HG03558 (cell line): ENCODE measurements around the gene PPP1R10.

Experiments
- ATAC-seq: cut with Tn5 transposase; IDR thresholded peaks from one replicate; pipeline ENCODE4 v1.9.1; 2021; ENCODE audit warnings: moderate number of reproducible peaks; ENCODE audit not compliant: unreplicated experiment; ENCODE audit errors: extremely low read depth

Gene PPP1R10

GRCh38 chr6:30625511-30625910, 8.5 kb upstream of the PPP1R10 start:
- no peak for ATAC-seq

DNA sequence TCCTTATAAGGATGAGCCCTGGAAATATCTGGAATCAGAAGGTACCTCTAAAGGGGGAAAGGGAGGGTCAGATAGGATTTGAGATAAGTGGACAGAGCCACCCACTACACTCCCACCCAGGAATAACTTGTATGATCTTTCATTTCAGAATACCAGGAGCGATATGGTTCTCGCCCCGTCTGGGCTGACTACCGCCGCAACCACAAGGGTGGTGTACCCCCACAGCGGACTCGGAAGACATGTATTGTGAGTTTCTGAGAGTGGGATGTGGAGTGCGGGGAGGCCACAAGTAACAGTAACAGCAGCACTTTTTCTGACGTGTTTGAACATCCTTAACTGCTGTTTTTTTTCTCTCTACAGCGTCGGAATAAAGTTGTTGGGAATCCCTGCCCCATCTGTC, 2.5 kb upstream of the PPP1R10 start:
- ATAC-seq, result no peak

DNA sequence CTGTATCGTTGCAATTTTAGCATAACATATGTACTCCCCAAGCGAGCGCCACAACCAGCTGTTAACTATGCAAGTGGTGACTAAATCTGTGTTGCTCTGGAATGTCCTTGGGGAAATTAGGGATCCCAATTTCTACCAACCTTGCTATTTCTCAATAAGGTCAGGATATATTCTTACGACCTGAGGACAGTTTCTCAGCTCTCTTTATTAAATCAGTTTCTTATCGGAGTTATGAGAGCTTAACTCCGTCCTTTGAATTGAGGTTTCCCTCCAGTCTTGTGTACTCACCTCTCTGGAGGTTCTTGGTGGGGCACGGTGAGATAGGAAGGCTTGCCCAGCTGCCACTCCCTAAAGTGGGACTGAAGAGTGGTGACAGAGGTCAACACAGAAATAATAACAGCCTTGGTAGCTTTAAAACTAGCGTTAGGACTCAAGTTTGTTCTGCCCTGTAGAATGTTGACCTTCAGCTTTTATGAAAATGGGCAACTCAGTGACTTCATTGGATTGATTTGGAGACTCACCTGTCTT, 1.3 kb upstream of the PPP1R10 start:
- no peak for ATAC-seq

- peak; percentile 54 for ATAC-seq
Measured at GRCh38 chr6:30617565-30618269, 674 bp upstream of the PPP1R10 start, which contains the start of gene MRPS18B. Gene MRPS18B, plus strand, starts transcription at chr6:30617840. Its CDS starts 26 bp downstream, at chr6:30617866.

DNA sequence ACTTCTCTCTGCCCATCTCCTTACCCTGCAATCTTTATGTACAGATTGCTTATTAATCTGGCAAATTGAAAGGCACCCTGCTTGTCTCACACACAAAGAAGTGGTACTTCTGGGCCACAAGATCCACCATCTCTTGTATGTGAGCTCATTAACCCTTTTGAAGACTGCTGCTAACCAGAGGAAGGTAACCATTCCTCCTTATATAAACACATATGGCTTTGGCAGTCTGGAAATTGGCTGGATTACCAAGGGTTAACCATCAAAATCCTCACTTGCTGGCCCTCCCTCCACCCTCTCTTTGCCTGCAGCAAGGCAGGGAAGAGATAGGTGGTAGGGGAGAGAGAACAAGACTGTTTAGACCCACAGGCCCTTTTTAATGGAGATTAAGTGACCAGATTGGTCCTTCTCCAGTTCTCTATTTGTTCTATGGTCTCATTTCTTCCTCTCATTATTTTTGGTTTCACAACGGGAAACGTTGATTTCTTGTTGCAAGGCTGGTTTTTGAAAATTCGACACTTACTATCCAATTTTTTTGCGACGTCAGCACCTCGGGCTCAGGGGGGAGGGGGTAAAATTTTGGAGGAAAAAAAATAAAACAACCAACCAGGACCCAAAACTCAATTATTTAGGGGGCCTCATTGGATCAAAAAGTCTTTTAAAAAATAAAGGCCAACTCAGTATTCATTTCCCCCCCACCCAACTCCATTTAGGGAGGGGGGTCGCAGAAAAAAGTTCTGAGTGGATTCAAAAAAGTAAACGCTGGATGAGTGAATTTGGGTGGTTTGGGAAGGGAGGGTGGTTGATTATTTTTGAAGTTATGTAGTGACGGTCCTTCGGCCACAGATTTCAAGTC, 859 bp downstream of the PPP1R10 start:
- ATAC-seq, result no peak

- no peak for ATAC-seq
Measured at GRCh38 chr6:30615219-30615957, 1.7 kb downstream of the PPP1R10 start.

DNA sequence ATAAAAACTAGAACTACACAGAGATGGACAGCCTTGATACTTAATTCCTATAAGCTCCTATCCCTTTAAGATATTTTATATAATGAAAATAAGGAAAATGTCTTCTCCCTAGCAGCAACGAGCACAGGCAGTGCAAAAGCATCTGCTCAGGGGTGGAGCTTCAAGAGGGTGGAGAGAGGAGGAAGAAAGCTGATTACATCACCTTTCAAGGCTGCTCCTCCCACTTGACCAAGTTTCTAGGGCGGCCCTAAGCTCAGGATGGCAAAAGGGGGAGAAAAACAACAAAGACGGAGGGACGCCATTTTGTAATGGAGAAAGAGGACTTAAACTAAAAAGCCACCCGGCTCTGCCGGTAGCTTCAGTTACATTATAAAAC, 2.2 kb downstream of the PPP1R10 start:
- ATAC-seq, result peak; percentile 34

DNA sequence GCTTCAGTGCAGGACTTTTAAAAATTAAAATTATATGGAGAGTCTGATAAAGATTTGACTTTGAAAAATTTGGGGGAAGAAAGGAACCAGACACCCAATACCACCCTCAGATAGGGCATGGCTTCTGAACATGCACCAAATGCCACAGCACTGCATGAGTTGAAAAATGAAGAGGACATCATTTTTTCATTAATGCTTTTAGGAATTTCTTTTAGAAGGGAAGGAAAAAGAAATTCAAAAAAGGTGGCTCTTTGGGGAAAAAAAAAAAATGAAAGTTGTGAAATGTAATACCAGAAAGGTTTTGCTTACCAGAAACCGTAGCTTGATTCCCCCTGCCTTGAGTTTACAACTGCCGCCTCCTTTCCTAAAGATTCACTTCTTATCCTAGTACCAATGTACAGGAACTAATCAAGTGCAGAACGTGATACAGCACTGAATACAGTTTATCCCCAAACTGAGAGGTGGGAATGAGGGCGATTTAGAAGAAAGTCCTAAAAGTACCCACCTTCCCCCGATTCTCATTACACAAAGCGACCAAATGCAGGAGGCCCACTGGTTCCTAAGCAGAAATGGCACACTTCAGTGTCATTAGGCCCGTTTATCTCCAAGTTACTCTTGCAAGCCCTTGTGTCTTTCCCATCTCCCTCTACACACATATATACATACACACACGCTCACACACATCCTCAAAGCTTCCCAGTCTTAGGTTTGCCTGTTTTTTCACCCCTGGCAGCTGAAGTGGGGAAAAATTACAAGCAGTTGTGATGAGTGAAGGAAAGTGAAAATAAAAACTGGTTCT, 2.8 kb downstream of the PPP1R10 start:
- no peak for ATAC-seq

GRCh38 chr6:30613251-30614043, 3.6 kb downstream of the PPP1R10 start:
- ATAC-seq, result no peak

DNA sequence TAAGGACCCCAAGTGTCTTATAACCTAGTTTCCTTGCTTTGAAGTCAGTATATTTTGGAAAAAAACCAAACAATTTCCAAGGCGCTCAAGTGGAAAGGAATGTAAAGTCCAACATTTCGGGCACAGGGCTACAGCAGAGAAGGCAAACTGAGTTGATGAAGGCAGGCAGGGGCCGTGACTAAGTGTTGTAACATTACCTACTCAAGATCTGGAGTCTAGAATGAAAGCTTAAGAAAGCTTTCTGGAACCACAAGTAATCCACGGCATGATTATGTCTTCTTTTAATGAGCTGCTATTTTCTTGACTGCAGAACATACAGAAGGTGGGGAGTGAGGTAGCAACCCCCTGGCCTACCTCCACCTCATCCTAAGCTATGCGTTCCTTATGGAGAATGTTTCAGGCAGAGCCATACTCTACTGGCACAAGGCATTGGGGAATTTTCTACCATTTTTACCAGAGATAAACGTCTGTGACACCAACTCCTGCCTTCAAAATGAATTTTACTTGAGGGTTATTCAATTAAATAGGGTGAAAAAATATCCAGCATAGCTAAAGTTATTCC, 4.3 kb downstream of the PPP1R10 start:
- no peak for ATAC-seq

- ATAC-seq, result no peak
Measured at GRCh38 chr6:30612213-30612612, 4.8 kb downstream of the PPP1R10 start.

GRCh38 chr6:30611856-30612194, 5.2 kb downstream of the PPP1R10 start:
- no peak for ATAC-seq

DNA sequence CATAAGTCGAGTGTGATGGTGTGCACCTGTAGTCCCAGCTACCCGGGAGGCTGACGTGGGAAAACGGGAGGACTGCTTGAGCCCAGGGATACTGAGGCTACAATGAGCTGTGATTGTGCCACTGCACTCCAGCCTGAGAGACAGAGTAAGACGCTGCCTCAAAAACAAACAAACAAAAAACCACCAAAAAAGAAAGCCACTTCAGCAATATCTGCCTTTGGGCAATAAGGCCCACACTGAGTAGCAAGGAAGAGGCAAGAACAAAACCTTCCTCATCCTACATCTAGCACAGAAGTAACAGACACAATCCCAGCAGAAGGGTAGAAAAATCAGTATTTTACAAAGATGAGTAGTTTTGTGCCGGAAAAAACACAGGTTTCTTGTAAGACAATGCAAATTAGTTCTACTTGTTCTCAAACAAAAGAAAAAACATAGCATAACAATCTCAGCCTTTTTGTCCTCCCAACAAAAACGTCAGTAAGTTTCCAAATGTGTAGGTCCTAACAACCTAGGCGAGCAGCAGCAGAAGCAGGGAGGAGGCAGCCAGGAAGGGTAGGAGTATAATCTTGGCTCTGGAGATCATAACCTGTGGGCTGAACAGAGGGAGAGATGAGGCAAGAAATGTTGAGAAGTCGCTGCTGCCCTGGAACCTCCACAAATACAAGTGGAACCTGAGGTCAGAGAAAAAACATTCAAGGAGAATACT, 5.7 kb downstream of the PPP1R10 start:
- no peak for ATAC-seq

GRCh38 chr6:30610065-30610464, 7.0 kb downstream of the PPP1R10 start:
- no peak for ATAC-seq

GRCh38 chr6:30603961-30604360, 13.1 kb downstream of the PPP1R10 start:
- no peak for ATAC-seq

DNA sequence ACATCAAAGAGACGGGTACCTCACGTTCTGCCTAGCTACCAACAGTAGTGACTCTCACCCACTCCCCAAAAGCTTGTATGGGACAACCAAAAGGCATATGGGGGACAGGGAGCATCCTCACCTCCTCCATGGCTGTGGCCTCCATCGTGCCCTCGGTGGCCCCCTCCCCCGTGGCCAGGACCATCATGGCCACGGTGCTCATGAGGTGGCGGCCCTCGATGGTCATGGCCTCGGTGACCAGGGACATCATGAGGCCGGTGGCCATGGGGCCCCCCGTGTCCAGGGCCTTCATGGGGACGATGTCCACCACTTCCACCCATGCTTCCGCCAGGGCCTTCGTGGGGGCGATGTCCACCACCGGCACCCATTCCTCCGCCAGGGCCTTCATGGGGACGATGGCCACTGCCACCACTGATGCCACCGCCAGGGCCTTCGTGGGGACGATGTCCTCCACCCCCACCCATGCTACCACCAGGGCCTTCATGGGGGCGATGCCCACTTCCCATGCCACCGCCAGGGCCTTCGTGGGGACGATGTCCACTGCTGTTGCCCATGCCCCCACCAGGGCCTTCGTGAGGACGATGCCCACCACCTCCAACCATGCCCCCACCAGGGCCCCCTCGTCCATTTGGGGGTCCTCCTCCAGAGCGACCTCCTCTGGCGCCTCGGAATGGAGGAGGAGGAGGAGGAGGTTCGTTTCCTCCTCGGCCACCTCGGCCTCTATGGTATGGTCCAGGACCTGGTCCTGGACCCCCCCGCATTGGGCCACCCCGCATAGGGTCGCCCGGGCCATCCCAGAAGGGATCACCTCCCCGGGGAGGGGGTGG, 15.0 kb downstream of the PPP1R10 start:
- no peak for ATAC-seq

DNA sequence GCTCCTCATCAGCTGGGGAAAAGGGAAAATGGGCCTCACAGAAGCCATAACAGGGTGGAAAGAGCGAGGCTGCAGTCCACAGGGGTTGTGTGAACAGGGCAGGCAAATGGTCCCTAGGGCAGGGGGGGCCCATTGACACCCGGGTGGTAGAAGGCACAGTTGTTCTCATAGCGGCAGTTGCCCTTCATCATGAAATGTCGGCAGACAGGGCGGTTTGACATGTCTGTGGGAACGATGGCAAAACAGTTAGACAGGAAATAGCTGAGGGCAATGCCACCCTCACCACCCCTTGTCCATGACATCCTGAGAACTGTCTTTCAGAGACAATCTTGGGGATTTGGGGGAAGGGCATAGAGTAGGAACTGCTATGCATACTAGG, 15.6 kb downstream of the PPP1R10 start:
- ATAC-seq, result no peak
